SU-DHL-6 (cell line): Measurements from ENCODE around the gene DNMT3A.

Source experiments
- H2AFZ ChIP-seq: fragments of 200-600 bp; sonication (generic); 2 replicates; pipeline ENCODE4 v1.6.1; 2014; ENCODE audit warnings: low read depth, mild to moderate bottlenecking, moderate library complexity, mixed read lengths, antibody characterized with exemption, low read length; ENCODE audit not compliant: severe bottlenecking
- H3F3A ChIP-seq: fragments of 200-600 bp; shearing (Covaris generic); 2 replicates; pipeline ENCODE4 v1.6.0; 2016; ENCODE audit warnings: antibody characterized with exemption, mild to moderate bottlenecking; ENCODE audit not compliant: insufficient read depth
- H3K27ac ChIP-seq: fragments of 200-600 bp; sonication (generic); 2 replicates; pipeline ENCODE4 v1.5.1; 2016; ENCODE audit warnings: low read depth, mild to moderate bottlenecking, low read length, moderate library complexity, mixed read lengths
- H3K27me3 ChIP-seq: fragments of 200-600 bp; sonication (generic), shearing (Covaris generic); 2 replicates; pipeline ENCODE4 v1.6.0; 2014; ENCODE audit warnings: mild to moderate bottlenecking, low read length
- H3K36me3 ChIP-seq: fragments of 200-600 bp; sonication (generic); 2 replicates; pipeline ENCODE4 v1.6.1; 2014; ENCODE audit warnings: mild to moderate bottlenecking, low read length, mixed read lengths
- H3K4me2 ChIP-seq: fragments of 300-600, 200-600 bp; shearing (Covaris generic), sonication (generic); 2 replicates; pipeline ENCODE4 v1.6.0; 2014; ENCODE audit warnings: low read length, low read depth, mild to moderate bottlenecking; ENCODE audit not compliant: poor library complexity, severe bottlenecking
- H3K4me3 ChIP-seq: fragments of 200-600 bp; sonication (generic); 2 replicates; pipeline ENCODE4 v1.5.1; 2014; ENCODE audit warnings: antibody characterized with exemption, low read length, mild to moderate bottlenecking, mixed read lengths; ENCODE audit not compliant: insufficient read depth, poor library complexity, severe bottlenecking
- H3K79me2 ChIP-seq: fragments of 200-600 bp; sonication (generic); 2 replicates; pipeline ENCODE4 v1.6.1; 2014; ENCODE audit warnings: mild to moderate bottlenecking, low read length, moderate library complexity; ENCODE audit not compliant: insufficient read depth
- H3K9ac ChIP-seq: fragments of 200-600 bp; sonication (generic); 2 replicates; pipeline ENCODE4 v1.7.0; 2014; ENCODE audit warnings: mild to moderate bottlenecking, low read length
- H3K9me2 ChIP-seq: fragments of 200-600 bp; sonication (generic); replicated peaks from 2 replicates; pipeline ENCODE4 v1.6.1; 2014; ENCODE audit warnings: low read length; ENCODE audit not compliant: insufficient read depth
- H3K9me3 ChIP-seq: fragments of 200-600 bp; sonication (generic); 2 replicates; pipeline ENCODE4 v1.6.1; 2014; ENCODE audit warnings: low read length, mixed read lengths; ENCODE audit not compliant: insufficient read depth
- H4K20me1 ChIP-seq: fragments of 200-600 bp; sonication (generic); 2 replicates; pipeline ENCODE4 v1.6.1; 2014; ENCODE audit warnings: low read depth, mild to moderate bottlenecking, antibody characterized with exemption, low read length, moderate library complexity, mixed read lengths
- EZH2phosphoT487 ChIP-seq: fragments of 200-600 bp; sonication (generic), shearing (Covaris generic); conservative IDR thresholded peaks from 2 replicates; pipeline ENCODE4 v1.6.1; 2018; ENCODE audit warnings: mild to moderate bottlenecking, antibody characterized with exemption, low read length, moderate library complexity, mixed read lengths
- TF ChIP-seq, protein P1 (sequence below): fragments of 200-600 bp; sonication (generic); IDR thresholded peaks from one replicate; pipeline ENCODE4 v1.5.1; 2017; ENCODE audit warnings: antibody characterized with exemption, mild to moderate bottlenecking, low read length, moderate library complexity; ENCODE audit not compliant: insufficient read depth, poor library complexity, severe bottlenecking

The DNMT3A gene

DNA sequence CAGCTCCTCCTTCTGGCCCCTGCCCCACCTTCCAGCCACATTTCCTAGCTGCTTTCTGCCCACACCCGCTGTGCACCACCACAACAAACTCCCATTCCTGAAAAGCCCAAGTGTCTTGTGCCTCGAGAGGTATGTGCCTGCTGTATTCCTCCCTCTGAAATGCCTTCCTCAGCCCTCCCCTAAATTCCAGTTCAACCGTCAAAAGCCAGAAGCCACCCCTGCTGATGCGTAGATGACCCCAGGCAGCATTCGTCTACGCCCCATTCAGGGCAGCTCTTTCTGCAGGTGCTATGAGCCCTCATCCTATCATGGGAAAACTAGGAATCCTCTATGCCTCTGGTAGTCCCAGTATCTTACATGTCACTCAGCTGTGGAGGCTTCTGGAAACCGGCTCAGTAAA, 71.7 kb downstream of the DNMT3A start:
- no peak for TF ChIP-seq EZH2phosphoT487
- TF ChIP-seq, protein P1, sequence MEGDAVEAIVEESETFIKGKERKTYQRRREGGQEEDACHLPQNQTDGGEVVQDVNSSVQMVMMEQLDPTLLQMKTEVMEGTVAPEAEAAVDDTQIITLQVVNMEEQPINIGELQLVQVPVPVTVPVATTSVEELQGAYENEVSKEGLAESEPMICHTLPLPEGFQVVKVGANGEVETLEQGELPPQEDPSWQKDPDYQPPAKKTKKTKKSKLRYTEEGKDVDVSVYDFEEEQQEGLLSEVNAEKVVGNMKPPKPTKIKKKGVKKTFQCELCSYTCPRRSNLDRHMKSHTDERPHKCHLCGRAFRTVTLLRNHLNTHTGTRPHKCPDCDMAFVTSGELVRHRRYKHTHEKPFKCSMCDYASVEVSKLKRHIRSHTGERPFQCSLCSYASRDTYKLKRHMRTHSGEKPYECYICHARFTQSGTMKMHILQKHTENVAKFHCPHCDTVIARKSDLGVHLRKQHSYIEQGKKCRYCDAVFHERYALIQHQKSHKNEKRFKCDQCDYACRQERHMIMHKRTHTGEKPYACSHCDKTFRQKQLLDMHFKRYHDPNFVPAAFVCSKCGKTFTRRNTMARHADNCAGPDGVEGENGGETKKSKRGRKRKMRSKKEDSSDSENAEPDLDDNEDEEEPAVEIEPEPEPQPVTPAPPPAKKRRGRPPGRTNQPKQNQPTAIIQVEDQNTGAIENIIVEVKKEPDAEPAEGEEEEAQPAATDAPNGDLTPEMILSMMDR = no peak

GRCh38 chr2:25269233-25269632, 72.5 kb downstream of the DNMT3A start:
- Histone ChIP-seq H3K79me2 (no peaks in the 10 kb centered on the region), H3K36me3 (no peaks in the 10 kb centered on the region), H3K9me3 (no peaks in the 10 kb centered on the region)

More for the DNA sequence above, 71.7 kb downstream of the DNMT3A start:
- Histone ChIP-seq H3K36me3 (no peaks in the 10 kb centered on the region), H3F3A (no peaks in the 10 kb centered on the region), H3K9ac (no peak overlapping the region), H3K79me2 (no peaks in the 10 kb centered on the region), H4K20me1 (no peaks in the 10 kb centered on the region), H3K4me3 (no peak overlapping the region), H2AFZ (no peak overlapping the region), H3K27me3 (no peaks in the 10 kb centered on the region), H3K4me2 (no peak overlapping the region), H3K9me2 (no peaks in the 10 kb centered on the region), H3K27ac (no peak overlapping the region), H3K9me3 (no peaks in the 10 kb centered on the region)

GRCh38 chr2:25268139-25268538, 73.6 kb downstream of the DNMT3A start:
- Histone ChIP-seq H3K27ac (no peak overlapping the region), H3F3A (no peaks in the 10 kb centered on the region), H3K4me3 (no peak overlapping the region), H3K27me3 (no peaks in the 10 kb centered on the region), H4K20me1 (no peaks in the 10 kb centered on the region), H2AFZ (no peak overlapping the region), H3K9ac (no peak overlapping the region), H3K79me2 (no peaks in the 10 kb centered on the region), H3K36me3 (no peaks in the 10 kb centered on the region), H3K9me2 (no peaks in the 10 kb centered on the region), H3K4me2 (no peak overlapping the region), H3K9me3 (no peaks in the 10 kb centered on the region)
- TF ChIP-seq, protein P1 = no peak
- TF ChIP-seq EZH2phosphoT487 = no peak

More at GRCh38 chr2:25269233-25269632, 72.5 kb downstream of the DNMT3A start:
- H3K9me2 ChIP-seq = no peaks in the 10 kb centered on the region
- no peak overlapping the region for H3K4me2 ChIP-seq
- no peak overlapping the region for H3K4me3 ChIP-seq
- H3K27me3 ChIP-seq = no peaks in the 10 kb centered on the region
- H3F3A ChIP-seq = no peaks in the 10 kb centered on the region
- no peaks in the 10 kb centered on the region for H4K20me1 ChIP-seq
- TF ChIP-seq EZH2phosphoT487 = no peak
- TF ChIP-seq, protein P1 = no peak
- H3K27ac ChIP-seq = no peak overlapping the region
- H3K9ac ChIP-seq = no peak overlapping the region
- no peak overlapping the region for H2AFZ ChIP-seq

- Histone ChIP-seq H3K79me2 (no peaks in the 10 kb centered on the region), H2AFZ (no peak overlapping the region), H3K4me2 (no peak overlapping the region), H4K20me1 (no peaks in the 10 kb centered on the region), H3K27ac (no peak overlapping the region), H3K9me3 (no peaks in the 10 kb centered on the region), H3K4me3 (no peak overlapping the region), H3K9ac (no peak overlapping the region), H3F3A (no peaks in the 10 kb centered on the region), H3K27me3 (no peaks in the 10 kb centered on the region), H3K9me2 (no peaks in the 10 kb centered on the region), H3K36me3 (no peaks in the 10 kb centered on the region)
- TF ChIP-seq EZH2phosphoT487 = no peak
- TF ChIP-seq, protein P1 = no peak
These were observed 75.3 kb downstream of the DNMT3A start for GRCh38 chr2:25266399-25266798.
